Trophoblast cell (in vitro differentiated cells and primary cell): ENCODE measurements around the gene GPR146.
A peak's percentile ranks its signal among the peaks of the same experiment; 100 is the strongest.

ENCODE experiments used
- DNase-seq, 2 donors: peaks; one replicate each; pipeline ENCODE4 v3.0.0-alpha.2; 2016
- H2AFZ ChIP-seq: 2 replicates; pipeline ENCODE4 v1.6.1; 2013; ENCODE audit warnings: low read length, moderate library complexity, mild to moderate bottlenecking; ENCODE audit not compliant: insufficient read depth, poor library complexity
- H2AK5ac ChIP-seq: 2 replicates; pipeline ENCODE4 v1.6.1; 2013; ENCODE audit warnings: mild to moderate bottlenecking, low read length
- H2BK120ac ChIP-seq: 2 replicates; pipeline ENCODE4 v1.6.1; 2013; ENCODE audit warnings: low read length, mild to moderate bottlenecking, moderate library complexity; ENCODE audit not compliant: insufficient read depth, poor library complexity
- H2BK12ac ChIP-seq: 2 replicates; pipeline ENCODE4 v1.6.1; 2013; ENCODE audit warnings: mild to moderate bottlenecking, low read length, moderate library complexity
- H2BK5ac ChIP-seq: 2 replicates; pipeline ENCODE4 v1.6.1; 2013; ENCODE audit warnings: low read length, low read depth, moderate library complexity, mild to moderate bottlenecking; ENCODE audit not compliant: poor library complexity
- H3K14ac ChIP-seq: 2 replicates; pipeline ENCODE4 v1.6.1; 2013; ENCODE audit warnings: mild to moderate bottlenecking, low read length
- H3K18ac ChIP-seq: 2 replicates; pipeline ENCODE4 v1.6.1; 2013; ENCODE audit warnings: mild to moderate bottlenecking, low read length
- H3K23ac ChIP-seq: 2 replicates; pipeline ENCODE4 v1.6.1; 2013; ENCODE audit warnings: low read length
- H3K27ac ChIP-seq: 2 replicates; pipeline ENCODE4 v1.5.1; 2013; ENCODE audit warnings: low read depth, mild to moderate bottlenecking, inconsistent platforms, low read length, moderate library complexity
- H3K27me3 ChIP-seq: 2 replicates; pipeline ENCODE4 v1.6.1; 2013; ENCODE audit warnings: inconsistent platforms, mild to moderate bottlenecking, low read length, moderate library complexity; ENCODE audit not compliant: insufficient read depth
- H3K36me3 ChIP-seq, 2 experiments: 1 replicate in 1 of 2; 2 replicates in 1 of 2; pipeline ENCODE4 v1.6.1; 2013; ENCODE audit warnings: low read length in 2 of 2, mild to moderate bottlenecking in 2 of 2, moderate library complexity in 1 of 2; ENCODE audit not compliant: insufficient read depth in 2 of 2, control insufficient read depth in 1 of 2
- H3K4ac ChIP-seq: 2 replicates; pipeline ENCODE4 v1.6.1; 2013; ENCODE audit warnings: low read depth, mild to moderate bottlenecking, low read length, moderate library complexity
- H3K4me1 ChIP-seq, 2 experiments: 1 replicate in 1 of 2; 2 replicates in 1 of 2; pipeline ENCODE4 v1.6.1; 2013; ENCODE audit warnings: low read length in 2 of 2, mild to moderate bottlenecking in 2 of 2, moderate library complexity in 1 of 2; ENCODE audit not compliant: insufficient read depth in 2 of 2, control insufficient read depth in 1 of 2
- H3K4me2 ChIP-seq: 2 replicates; pipeline ENCODE4 v1.6.1; 2013; ENCODE audit warnings: inconsistent platforms, mild to moderate bottlenecking, low read length, moderate library complexity
- H3K4me3 ChIP-seq: 2 replicates; pipeline ENCODE4 v1.5.1; 2013; ENCODE audit warnings: mild to moderate bottlenecking, low read depth, low read length, inconsistent platforms
- H3K79me1 ChIP-seq: one replicate; pipeline ENCODE4 v1.6.1; 2013; ENCODE audit warnings: low read length
- H3K79me2 ChIP-seq: 2 replicates; pipeline ENCODE4 v1.6.1; 2013; ENCODE audit warnings: low read length, mild to moderate bottlenecking; ENCODE audit not compliant: control insufficient read depth, insufficient read depth, poor library complexity
- H3K9ac ChIP-seq: 2 replicates; pipeline ENCODE4 v1.6.1; 2013; ENCODE audit warnings: mild to moderate bottlenecking, low read length
- H3K9me3 ChIP-seq: 2 replicates; pipeline ENCODE4 v1.6.1; 2013; ENCODE audit warnings: low read depth, mild to moderate bottlenecking, control low read depth, inconsistent platforms, low read length; ENCODE audit not compliant: insufficient read depth
- H4K12ac ChIP-seq: 2 replicates; pipeline ENCODE4 v1.6.1; 2013; ENCODE audit warnings: low read depth, mild to moderate bottlenecking, low read length, moderate library complexity
- H4K8ac ChIP-seq: 2 replicates; pipeline ENCODE4 v1.6.1; 2013; ENCODE audit warnings: low read depth, mild to moderate bottlenecking, low read length, moderate library complexity
- H4K91ac ChIP-seq: one replicate; pipeline ENCODE4 v1.6.1; 2013; ENCODE audit warnings: low read depth, mild to moderate bottlenecking, low read length, moderate library complexity
- WGBS: extraction: QIAGEN DNeasy Blood & Tissue Kit; methylation state at CpG from one replicate; pipeline ENCODE4 v1.1.7; 2013; ENCODE audit warnings: missing lambda C conversion rate; ENCODE audit not compliant: insufficient read length, insufficient coverage; ENCODE audit errors: extremely low coverage; 5-methylcytosine and 5-hydroxymethylcytosine counted together

The GPR146 gene

GRCh38 chr7:1093502-1093843 is 49.1 kb downstream of the GPR146 start:
- Histone ChIP-seq H3K4ac (no peak overlapping the region), H4K8ac (no peak overlapping the region), H4K12ac (no peak overlapping the region), H3K79me1 (peaks cover under 1% of the 10 kb centered on the region), H3K9ac (no peak overlapping the region), H3K14ac (no peak overlapping the region), H3K23ac (no peak overlapping the region), H3K79me2 (peaks cover under 1% of the 10 kb centered on the region), H3K4me1 (peaks cover 21 to 31% of the 10 kb centered on the region in 2 experiments), H3K18ac (no peak overlapping the region), H2BK12ac (no peak overlapping the region), H3K4me3 (no peak overlapping the region), H3K27me3 (no peaks in the 10 kb centered on the region), H2AK5ac (no peak overlapping the region), H4K91ac (no peak overlapping the region), H2BK120ac (no peak overlapping the region), H3K9me3 (peaks cover 6% of the 10 kb centered on the region), H2BK5ac (no peak overlapping the region), H3K36me3 (peaks cover 23 to 28% of the 10 kb centered on the region in 2 experiments), H3K4me2 (no peak overlapping the region), H3K27ac (no peak overlapping the region), H2AFZ (no peak overlapping the region)
- DNase-seq, result no peak
- no CpG with 5 or more reads among the region's 14 CpGs for WGBS

DNA sequence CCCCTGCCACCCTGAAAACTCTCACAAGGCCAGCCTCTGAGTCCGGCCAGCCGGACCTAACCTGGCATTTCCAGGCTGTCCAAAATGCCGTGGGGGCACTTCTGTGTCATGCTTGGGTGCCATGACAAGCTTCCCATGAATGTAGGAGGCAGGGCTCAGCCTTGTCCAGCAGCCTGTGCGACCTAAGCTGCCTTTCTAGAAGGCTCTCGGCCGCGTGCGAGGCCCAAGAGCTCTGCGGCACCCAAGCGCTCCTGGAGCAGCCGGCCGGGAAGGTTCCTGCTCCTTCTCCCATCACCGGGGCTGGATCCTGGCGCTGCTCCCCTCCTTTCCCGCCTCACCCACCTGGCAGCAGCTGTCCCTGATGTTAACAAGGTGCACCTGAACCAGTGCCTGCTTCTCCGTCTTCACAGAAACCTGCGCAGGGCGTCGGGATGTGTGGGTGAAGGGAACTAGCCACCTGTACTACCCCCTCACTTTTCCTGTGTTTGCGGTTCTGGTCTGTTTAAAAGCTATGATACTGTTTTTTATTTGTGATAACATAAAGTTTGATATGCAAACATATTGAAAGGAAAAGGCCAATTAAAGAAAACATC is 49.7 kb downstream of the GPR146 start:
- Histone ChIP-seq H2BK5ac (no peak overlapping the region), H4K12ac (no peak overlapping the region), H2BK120ac (no peak overlapping the region), H3K4ac (no peak overlapping the region), H4K91ac (no peak overlapping the region), H3K4me3 (no peak overlapping the region), H3K79me2 (no peaks in the 10 kb centered on the region), H3K36me3 (peaks cover 24 to 29% of the 10 kb centered on the region in 2 experiments), H3K4me2 (no peak overlapping the region), H3K9ac (no peak overlapping the region), H3K9me3 (peaks cover 7% of the 10 kb centered on the region), H3K18ac (no peak overlapping the region), H2BK12ac (no peak overlapping the region), H3K14ac (no peak overlapping the region), H4K8ac (no peak overlapping the region), H3K23ac (no peak overlapping the region), H3K79me1 (no peaks in the 10 kb centered on the region), H3K4me1 (peaks cover 18 to 29% of the 10 kb centered on the region in 2 experiments), H3K27me3 (no peaks in the 10 kb centered on the region), H2AK5ac (no peak overlapping the region), H3K27ac (no peak overlapping the region), H2AFZ (no peak overlapping the region)
- WGBS, result no CpG with 5 or more reads among the region's 20 CpGs
- DNase-seq, result no peak

DNA sequence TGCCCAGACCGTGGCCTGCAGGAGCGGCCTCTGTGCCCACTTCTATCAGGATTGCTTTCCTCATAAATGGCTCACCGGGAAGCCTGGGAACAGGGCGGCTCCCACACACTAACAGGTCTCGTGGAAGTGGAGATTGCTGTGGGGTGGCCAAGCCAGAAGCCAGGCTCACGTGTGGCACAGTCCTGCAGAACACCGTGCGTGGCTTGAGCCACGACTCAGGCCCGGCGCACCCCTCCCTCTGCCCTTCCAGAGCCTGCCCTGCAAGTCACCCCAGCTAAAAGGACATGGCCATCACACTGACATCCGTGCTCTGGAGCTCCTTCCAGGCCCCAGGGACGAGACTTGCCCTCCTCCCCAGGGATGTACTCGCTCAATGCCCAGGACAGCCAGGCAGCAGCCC is 50.5 kb downstream of the GPR146 start:
- no peak overlapping the region for H3K4me3 ChIP-seq
- H3K27ac ChIP-seq, result no peak overlapping the region
- H4K91ac ChIP-seq, result no peak overlapping the region
- H3K23ac ChIP-seq, result no peak overlapping the region
- H2AFZ ChIP-seq, result no peak overlapping the region
- H3K14ac ChIP-seq, result no peak overlapping the region
- H4K12ac ChIP-seq, result no peak overlapping the region
- no peak overlapping the region for H3K9ac ChIP-seq
- no peak overlapping the region for H3K4ac ChIP-seq
- H3K18ac ChIP-seq, result no peak overlapping the region
- H2BK12ac ChIP-seq, result no peak overlapping the region
- H3K4me1 ChIP-seq, result peaks cover 19 to 29% of the 10 kb centered on the region in 2 experiments
- no peak overlapping the region for H4K8ac ChIP-seq
- H3K79me2 ChIP-seq, result no peaks in the 10 kb centered on the region
- H2BK5ac ChIP-seq, result no peak overlapping the region
- H2BK120ac ChIP-seq, result no peak overlapping the region
- no peak overlapping the region for H2AK5ac ChIP-seq
- peaks cover 24 to 29% of the 10 kb centered on the region in 2 experiments for H3K36me3 ChIP-seq
- no peaks in the 10 kb centered on the region for H3K79me1 ChIP-seq
- DNase-seq, result no peak
- H3K27me3 ChIP-seq, result no peaks in the 10 kb centered on the region
- no CpG with 5 or more reads among the region's 14 CpGs for WGBS
- H3K9me3 ChIP-seq, result peaks cover 7% of the 10 kb centered on the region
- no peak overlapping the region for H3K4me2 ChIP-seq

GRCh38 chr7:1095621-1096155 is 51.3 kb downstream of the GPR146 start:
- Histone ChIP-seq H3K4me1 (peaks cover 23 to 33% of the 10 kb centered on the region in 2 experiments), H4K12ac (no peak overlapping the region), H3K36me3 (peaks cover 24 to 29% of the 10 kb centered on the region in 2 experiments), H3K79me2 (no peaks in the 10 kb centered on the region), H4K91ac (no peak overlapping the region), H3K4ac (no peak overlapping the region), H3K27me3 (no peaks in the 10 kb centered on the region), H4K8ac (no peak overlapping the region), H3K79me1 (peaks cover under 1% of the 10 kb centered on the region), H3K4me3 (no peak overlapping the region), H2BK120ac (no peak overlapping the region), H3K27ac (no peak overlapping the region), H3K9ac (no peak overlapping the region), H2AFZ (no peak overlapping the region), H3K9me3 (peaks cover 7% of the 10 kb centered on the region), H2BK12ac (no peak overlapping the region), H3K14ac (no peak overlapping the region), H3K18ac (peak overlapping the region; percentile 5), H2BK5ac (no peak overlapping the region), H3K4me2 (no peak overlapping the region), H3K23ac (no peak overlapping the region), H2AK5ac (no peak overlapping the region)
- DNase-seq, result no peak
- no CpG with 5 or more reads among the region's 23 CpGs for WGBS
